ENCODE results near the gene PDE4D. TPM values are rescaled to one million over a fixed set of nuclear protein-coding genes. Genes with fewer than 3 reads are reported as not detected.
"Not testable (repeated sequence)": the region's sequence is repeated elsewhere in the genome, so short reads cannot be mapped to it uniquely, and the experiment has no call there.

Gene PDE4D
- total RNA-seq, 2 experiments from 2014 or later: 75.5 to 80.7 TPM

GRCh38 chr5:59678943-59679342 lies 214.6 kb downstream of the PDE4D start:
- no peaks in the 10 kb centered on the region for H3K36me3 Mint-ChIP-seq (ENCODE audit: low read depth)
- CTCF ChIA-PET: no interaction called here
- no peak overlapping the region for H3K27ac Mint-ChIP-seq
- intact Hi-C loops (cut with micrococcal nuclease): no loop called here
- ATAC-seq (no peak), DNase-seq (no peak)
- no peak overlapping the region for H3K4me3 Mint-ChIP-seq
- no peaks in the 10 kb centered on the region for H3K9me3 Mint-ChIP-seq
- no peaks in the 10 kb centered on the region for H3K4me1 Mint-ChIP-seq (ENCODE audit: low read depth)
- no peak for TF ChIP-seq CTCF (IDR thresholded peaks at IDR 0.05)
- peaks cover 4% of the 10 kb centered on the region for H3K27me3 Mint-ChIP-seq
- POLR2A ChIA-PET: no interaction called here

GRCh38 chr5:59674763-59675162 lies 218.8 kb downstream of the PDE4D start:
- no peaks in the 10 kb centered on the region for H3K36me3 Mint-ChIP-seq (ENCODE audit: low read depth)
- no peak overlapping the region for H3K4me3 Mint-ChIP-seq
- DNase-seq: no peak
- H3K27me3 Mint-ChIP-seq: peaks cover 3% of the 10 kb centered on the region
- CTCF ChIA-PET: interaction anchor here (1.2 kb wide), 1 partner anchor 286 kb away, joined by 6 read pairs; no protein-coding TSS in a partner anchor
- POLR2A ChIA-PET: no interaction called here
- no peaks in the 10 kb centered on the region for H3K9me3 Mint-ChIP-seq
- no peak for TF ChIP-seq CTCF (IDR thresholded peaks at IDR 0.05)
- intact Hi-C loops (cut with micrococcal nuclease): loop anchor here (5.0 kb wide), 2 partner anchors 167 to 282 kb away; no protein-coding TSS in a partner anchor
- H3K4me1 Mint-ChIP-seq (ENCODE audit: low read depth): no peaks in the 10 kb centered on the region
- H3K27ac Mint-ChIP-seq: no peak overlapping the region
- no peak for ATAC-seq

GRCh38 chr5:59673438-59674058 lies 220.0 kb downstream of the PDE4D start:
- peak; percentile 83 for TF ChIP-seq CTCF (IDR thresholded peaks at IDR 0.05)
- no peak for DNase-seq
- no peaks in the 10 kb centered on the region for H3K36me3 Mint-ChIP-seq (ENCODE audit: low read depth)
- no peaks in the 10 kb centered on the region for H3K9me3 Mint-ChIP-seq
- intact Hi-C loops (cut with micrococcal nuclease): loop anchor here (5.0 kb wide), 2 partner anchors 166 to 281 kb away; no protein-coding TSS in a partner anchor
- no peaks in the 10 kb centered on the region for H3K4me1 Mint-ChIP-seq (ENCODE audit: low read depth)
- ChIA-PET POLR2A (no interaction called here), CTCF (interaction anchor here (0.6 to 3.0 kb wide), 34 partner anchors 8 to 485 kb away, joined by 3 to 29 read pairs (median 4); no protein-coding TSS in a partner anchor)
- ATAC-seq: no peak
- no peaks in the 10 kb centered on the region for H3K27me3 Mint-ChIP-seq
- no peak overlapping the region for H3K4me3 Mint-ChIP-seq
- H3K27ac Mint-ChIP-seq: no peak overlapping the region

GRCh38 chr5:59666440-59667068 lies 227.0 kb downstream of the PDE4D start:
- Mint-ChIP-seq H3K4me1 (ENCODE audit: low read depth) (peaks cover 9% of the 10 kb centered on the region), H3K27me3 (no peaks in the 10 kb centered on the region), H3K4me3 (no peak overlapping the region), H3K9me3 (no peaks in the 10 kb centered on the region), H3K36me3 (ENCODE audit: low read depth) (no peaks in the 10 kb centered on the region), H3K27ac (no peak overlapping the region)
- no peak for ATAC-seq
- intact Hi-C loops (cut with micrococcal nuclease): no loop called here
- ChIA-PET CTCF (interaction anchor here (1.3 to 1.4 kb wide), 2 partner anchors 169 to 276 kb away, joined by 3 to 5 read pairs; no protein-coding TSS in a partner anchor), POLR2A (no interaction called here)
- DNase-seq: no peak
- TF ChIP-seq CTCF (IDR thresholded peaks at IDR 0.05): no peak

GRCh38 chr5:59665832-59666203 lies 227.7 kb downstream of the PDE4D start:
- H3K9me3 Mint-ChIP-seq; H3K4me1 Mint-ChIP-seq (ENCODE audit: low read depth); intact Hi-C loops (cut with micrococcal nuclease); H3K36me3 Mint-ChIP-seq (ENCODE audit: low read depth); DNase-seq; H3K4me3 Mint-ChIP-seq; H3K27ac Mint-ChIP-seq; ATAC-seq; H3K27me3 Mint-ChIP-seq: not testable (repeated sequence)
- ChIA-PET CTCF (interaction anchor here (1.3 to 1.4 kb wide), 2 partner anchors 169 to 276 kb away, joined by 3 to 5 read pairs; no protein-coding TSS in a partner anchor), POLR2A (interaction anchor here (0.7 kb wide), 1 partner anchor 10 kb away, joined by 3 read pairs; no protein-coding TSS in a partner anchor)
